Activated CD4-positive, alpha-beta T cell treated with anti-CD3 and anti-CD28 coated beads for 1 hour (primary cell): ENCODE results near the gene XRCC5.

ENCODE experiments used
- DNase-seq: peaks from one replicate; pipeline ENCODE4 v3.0.0-alpha.2; 2020

XRCC5 gene

DNA sequence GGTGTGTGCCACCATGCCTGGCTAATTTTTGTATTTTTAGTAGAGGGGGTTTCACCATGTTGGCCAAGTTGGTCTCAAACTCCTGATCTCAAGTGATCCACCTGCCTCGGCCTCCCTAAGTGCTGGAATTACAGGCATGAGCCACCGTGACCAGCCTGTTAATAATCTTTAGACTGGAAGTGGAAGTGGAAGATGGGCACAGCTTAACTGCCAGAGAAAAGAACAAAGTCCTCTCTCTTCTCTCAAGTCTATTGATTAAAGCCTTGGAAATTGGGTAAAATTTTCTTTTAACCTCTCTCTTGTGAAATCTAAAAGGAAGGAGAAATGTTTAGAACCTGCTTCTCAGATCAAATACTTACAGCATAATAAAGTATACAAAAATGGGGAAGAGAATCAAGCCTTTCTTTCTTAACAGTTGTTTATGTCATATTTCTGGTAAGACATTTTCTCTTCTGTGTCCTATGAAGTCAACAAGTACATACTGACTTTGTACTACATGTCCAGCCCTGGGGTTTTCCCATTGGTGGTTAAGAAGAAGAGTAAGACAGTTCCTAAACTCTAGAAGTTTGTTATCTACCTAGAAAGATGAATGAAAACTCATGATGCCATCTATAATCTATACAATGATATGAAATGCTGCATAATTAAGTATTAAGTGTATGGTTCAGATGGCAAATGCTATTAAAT is 22.8 kb upstream of the XRCC5 start:
- DNase-seq, result no peak

DNA sequence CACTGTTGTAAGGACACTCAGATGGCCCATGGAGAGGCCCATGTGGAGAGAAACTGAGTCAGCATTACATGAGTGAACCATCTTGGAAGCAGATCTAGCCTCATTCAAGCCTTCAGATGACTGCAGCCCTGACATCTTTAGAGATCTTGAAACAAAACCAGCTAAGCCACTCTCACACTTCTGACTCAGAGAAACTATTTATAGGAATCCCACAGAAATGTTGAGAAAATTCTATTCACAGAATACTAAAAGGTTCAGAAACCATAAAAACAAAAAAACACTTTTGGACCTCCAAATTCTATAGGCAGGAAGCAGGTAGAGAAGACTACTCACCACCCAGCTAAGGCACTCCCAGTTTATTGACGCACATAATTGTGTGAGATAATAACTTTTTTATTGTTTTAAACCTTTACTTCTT is 18.8 kb upstream of the XRCC5 start:
- DNase-seq, result no peak

DNA sequence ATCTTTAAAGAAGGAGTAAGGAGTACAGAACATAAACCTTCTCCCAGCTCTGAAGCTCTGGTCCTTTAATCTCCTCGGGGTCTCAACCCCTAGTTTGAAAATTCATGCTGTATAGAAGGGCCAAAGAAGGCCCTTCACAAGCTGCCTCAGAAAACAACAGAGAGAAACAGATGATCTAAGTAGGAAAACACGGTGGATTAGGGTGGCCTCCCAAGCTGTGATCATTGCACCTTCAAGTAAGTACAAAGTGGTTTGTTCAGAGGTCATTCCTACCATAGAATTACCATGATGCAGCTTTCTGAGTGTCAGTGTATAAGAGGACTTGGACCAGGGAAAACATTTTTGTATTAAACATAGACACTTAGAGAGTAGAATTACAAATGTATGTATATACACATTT is 16.5 kb upstream of the XRCC5 start:
- no peak for DNase-seq

DNA sequence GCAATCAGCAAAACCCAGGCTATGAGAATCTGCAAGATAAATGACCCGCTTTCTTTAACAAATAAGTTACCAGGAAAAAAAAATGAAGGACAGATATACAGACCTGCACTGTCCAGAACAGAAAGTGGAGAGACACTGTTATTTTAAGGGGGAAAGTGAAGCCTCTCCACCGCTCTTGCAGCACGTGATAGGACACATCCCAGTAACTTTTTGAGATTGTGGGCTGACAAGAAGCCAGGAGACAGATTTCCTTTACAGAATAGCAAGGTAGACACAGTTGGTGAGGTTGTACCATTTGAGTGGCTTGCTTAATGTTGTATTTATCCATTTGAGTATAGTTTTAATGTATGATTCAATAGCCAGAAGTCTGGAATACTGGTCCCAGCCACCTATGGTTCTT is 14.4 kb upstream of the XRCC5 start:
- DNase-seq, result no peak

DNA sequence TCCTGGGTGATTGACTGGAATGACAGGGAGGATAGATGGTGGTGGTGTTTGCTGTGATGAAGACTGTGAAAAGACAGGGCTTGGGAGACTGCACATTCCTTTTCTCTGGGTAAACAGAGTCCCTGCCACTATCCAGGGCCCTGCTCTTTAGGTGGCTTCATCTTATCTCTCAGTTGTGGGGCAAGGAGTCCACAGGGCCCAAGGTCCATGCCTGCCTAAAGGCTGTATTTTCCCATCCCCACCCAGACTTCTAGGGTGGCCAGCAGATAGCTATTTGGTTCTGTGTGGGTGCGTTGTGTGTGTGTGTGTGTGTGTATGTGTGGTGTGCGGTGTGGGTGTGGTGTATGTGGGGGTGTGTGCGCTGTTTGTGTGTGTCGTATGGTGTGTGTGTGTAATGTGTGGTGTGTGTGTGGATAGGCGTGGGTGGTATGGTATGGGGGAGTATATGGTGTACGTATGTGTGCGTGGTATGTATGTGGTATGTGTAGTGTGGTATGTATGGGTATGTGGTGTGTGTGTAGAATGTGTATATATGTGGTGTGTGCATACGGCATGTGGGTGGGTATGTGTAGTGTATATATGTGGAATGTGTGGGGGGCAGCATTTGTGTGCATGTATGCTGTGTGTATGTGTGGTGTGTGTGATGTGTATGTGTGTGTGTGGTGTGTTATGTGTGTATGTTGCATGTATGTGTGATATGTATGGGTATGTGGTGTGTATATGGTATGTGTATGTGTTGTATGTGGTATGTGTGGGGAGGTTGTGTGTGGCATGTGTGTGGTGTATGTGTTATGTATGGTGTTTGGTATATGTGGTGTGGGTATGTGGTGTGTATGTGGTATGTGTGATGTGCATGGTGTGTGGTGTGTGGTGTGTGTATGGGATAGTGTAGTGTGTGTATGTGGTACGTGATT is 10.5 kb upstream of the XRCC5 start:
- no peak for DNase-seq

DNA sequence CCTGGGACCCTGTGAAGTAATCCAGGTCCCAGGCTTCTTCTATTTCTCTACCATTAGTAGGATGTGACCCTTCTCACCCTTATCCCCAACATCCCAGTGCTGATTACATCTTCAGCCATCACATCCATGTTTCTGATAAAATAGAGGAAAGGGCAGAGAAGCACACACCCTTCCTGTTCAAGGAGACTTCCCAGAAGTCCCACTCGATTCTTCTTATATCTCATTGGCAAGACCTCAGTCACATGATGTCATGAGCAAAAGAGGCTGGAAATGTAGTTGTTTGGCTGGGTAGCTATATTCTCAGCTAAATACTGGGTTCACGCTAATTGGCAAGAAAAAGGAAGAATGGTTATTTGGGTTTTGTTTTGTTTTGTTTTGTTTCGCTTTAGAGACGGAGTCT is 8.0 kb upstream of the XRCC5 start:
- no peak for DNase-seq

DNA sequence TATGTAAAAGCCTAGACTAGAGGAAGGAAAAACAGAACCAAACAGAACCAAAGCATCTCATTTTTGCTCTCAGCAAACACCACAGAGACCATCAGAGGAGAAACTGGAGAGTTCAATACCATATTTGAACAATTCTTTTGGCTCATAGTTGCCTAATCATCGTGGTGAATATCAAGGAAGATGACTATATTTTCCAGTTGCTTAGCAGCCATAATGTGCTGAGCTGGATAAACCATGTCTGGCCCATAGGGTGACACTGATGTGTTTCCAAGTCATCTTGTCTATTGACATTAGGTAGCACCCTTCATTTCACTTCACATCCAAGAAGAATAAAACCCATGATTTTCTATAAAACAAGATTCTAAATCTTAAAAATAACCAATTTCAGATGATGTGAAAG is 5.9 kb upstream of the XRCC5 start:
- no peak for DNase-seq

DNA sequence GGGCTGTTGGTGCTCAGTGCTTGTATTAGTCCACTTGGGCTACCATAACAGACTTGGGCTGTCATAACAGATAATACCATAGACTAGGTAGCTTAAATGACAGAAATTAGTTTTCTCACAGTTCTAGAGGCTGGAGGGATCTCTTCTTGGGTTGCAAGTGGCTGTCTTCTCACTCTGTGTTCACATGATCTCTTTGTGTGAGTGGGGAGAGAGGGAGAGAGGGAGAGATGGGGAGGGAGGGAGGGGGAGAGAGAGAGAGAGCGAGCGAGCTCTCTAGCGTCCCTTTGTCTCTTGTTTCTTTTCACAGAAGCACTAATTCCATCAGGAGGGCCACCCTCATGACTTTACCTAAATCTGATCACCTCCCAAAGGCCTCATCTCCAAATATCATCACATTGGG is 4.5 kb upstream of the XRCC5 start:
- no peak for DNase-seq

DNA sequence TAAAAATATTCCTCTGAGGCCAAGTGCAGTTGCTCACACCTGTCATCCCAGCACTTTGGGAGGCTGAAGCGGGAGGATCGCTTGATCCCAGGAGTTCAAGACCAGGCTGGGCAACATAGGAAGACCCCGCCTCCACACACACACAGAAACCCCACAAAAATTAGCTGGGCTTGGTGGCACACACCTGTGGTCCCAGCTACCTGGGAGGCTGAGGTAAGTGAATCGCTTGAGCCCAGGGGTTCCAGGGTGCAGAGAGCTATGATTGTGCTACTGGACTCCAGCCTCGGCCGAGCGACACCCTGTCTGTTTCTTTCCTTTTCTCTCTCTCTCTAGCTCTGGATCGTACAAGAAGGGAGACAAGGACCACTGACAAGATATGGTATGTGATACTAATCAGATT is 1.8 kb upstream of the XRCC5 start:
- no peak for DNase-seq

DNA sequence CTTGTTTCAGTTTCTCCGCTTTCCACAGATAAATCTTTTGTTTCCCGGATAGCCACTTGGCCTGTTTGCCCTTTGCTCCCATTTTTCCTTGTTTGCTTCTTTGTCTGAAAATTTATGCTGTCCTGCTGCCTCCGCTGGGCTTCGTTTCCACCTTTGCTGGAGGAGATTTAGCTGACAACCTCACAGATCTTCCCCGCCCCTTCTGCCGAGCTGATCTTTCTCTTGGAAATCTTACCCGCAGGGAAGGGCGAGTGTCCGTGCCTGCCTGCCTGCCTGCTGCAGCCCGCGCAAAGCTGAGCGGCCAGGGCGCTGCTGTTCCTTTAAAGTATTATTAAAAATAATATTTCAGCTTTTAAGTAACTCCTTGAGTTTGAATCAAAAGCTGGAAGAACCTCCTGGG is 1.4 kb upstream of the XRCC5 start:
- no peak for DNase-seq

DNA sequence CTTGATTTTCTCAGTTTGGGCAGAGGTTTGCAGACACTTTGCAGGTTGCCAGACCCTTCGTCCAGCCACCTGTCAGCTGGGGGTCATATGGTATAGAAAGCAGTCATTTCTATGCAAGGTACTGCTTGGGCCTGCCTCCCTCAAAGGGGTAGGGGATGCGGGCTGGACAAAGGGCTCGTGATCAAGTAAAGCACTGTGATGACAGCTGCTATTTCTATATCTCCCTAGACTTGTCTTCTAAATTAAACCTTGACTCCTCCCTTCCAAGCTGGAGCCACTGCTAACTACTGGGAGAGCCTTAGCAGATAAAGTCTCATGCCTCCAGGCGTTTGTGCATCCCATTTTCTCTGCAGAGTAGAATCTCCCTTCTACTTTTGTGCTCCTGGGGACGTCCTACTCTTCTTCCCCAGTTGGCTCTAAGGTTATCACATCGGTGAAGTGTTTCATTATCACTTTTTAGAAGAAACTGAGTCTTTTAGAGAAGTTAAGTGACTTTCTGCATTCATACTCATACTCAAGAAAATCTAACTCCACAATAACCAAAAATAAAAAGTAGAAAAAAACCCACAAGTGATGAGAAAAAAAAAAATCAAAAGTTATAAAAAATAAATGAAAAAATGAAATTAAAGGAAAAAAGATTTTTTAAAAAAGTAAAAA is 710 bp upstream of the XRCC5 start:
- DNase-seq, result no peak

DNA sequence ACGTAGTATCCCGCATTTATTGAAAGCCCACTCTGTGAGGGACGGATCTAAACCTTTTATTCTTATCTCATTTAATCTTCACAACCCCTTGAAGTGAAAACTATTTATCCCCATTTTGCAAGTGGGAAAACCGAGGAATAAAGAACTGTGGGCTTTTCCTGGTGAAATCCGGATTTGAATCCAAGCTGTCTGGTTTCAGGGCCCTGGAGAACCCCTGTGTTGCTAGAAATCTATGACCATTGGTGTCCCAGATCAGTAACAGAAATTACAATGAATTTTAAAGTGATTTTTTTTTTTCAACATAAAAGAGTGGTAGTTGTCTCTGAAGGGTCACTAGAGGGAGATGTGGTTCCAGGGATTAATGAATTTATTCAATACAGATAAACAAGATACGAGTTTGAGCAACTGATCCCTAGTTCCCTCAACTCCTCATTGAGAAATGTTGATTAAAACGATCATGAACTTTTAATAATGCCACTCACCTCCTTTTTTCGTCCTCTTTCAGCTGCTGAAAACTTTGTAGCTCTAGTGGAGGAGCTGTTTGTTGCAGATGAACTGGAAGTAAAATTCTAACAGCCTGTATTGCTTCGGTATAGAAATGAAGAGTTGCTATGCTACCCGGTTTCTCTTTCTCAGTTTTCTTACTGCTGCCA is 940 bp downstream of the XRCC5 start:
- DNase-seq, result no peak

DNA sequence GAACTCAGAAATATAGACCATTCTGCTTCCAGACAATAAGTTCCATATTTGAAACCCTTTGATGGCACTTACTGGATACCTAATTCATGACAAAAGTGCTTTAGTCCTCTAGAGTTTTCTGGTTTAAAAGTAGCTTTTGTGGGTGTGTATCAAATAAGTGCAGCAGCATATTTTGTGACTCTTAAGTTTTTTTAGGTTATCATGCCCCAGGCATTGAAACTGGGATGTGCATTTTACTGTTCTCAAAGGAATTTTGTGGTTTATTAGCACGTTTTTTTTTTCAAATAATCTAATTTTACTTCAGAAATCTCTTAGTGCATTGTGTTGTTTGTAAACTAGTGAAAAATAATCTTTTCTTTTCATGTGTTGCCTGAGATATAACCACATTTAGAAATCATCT is 1.5 kb downstream of the XRCC5 start:
- no peak for DNase-seq

DNA sequence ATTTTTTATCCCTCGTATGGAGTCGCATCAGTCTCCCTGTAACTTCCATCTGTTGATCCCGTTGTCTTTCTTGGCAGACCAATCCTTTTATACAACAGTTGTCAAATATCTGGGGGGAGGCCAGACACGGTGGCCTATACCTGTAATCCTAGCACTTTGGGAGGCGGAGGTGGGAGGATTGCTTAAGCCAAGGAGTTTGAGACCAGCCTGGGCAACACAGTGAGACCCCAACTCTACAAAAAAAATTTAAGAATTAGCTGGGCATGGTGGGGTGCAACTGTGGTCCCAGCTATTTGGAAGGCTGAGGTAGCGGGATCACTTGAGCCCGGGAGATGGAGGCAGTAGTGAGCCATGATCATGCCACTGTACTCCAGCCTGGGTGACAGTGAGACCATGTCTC is 2.0 kb downstream of the XRCC5 start:
- no peak for DNase-seq

DNA sequence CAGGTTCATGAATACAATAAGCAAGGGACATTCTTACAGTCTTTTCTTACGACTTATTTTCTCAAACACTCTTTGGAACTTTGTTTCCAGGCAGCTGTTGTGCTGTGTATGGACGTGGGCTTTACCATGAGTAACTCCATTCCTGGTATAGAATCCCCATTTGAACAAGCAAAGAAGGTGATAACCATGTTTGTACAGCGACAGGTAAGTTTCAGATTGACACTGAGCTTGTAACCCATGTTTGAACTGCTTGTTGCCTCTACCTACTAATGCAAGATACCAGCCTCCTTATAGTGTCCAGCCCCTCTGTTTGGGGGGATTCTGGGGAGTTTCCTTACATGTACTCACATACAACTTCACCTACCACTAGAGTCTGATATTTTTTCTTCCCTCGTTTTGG is 3.8 kb downstream of the XRCC5 start:
- DNase-seq, result no peak

DNA sequence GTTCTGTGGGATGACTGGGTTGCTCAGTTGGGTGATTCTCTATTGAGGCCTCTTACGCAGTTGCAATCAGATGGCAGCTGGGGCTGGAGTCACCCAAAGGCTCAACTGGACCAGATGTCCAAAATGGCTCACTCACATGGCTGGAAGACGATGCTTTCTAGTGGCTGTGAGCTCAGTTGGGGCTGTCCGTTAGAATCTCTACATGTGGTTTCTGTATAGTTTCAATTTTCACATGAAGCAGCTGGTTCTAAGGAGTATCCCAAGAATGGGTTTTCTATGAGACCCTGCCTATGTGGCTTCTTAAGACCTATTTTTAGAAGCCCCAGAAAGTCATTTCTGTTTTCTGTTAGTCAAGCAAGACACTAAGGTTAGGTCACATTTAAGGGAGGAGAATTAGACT is 4.4 kb downstream of the XRCC5 start:
- no peak for DNase-seq

DNA sequence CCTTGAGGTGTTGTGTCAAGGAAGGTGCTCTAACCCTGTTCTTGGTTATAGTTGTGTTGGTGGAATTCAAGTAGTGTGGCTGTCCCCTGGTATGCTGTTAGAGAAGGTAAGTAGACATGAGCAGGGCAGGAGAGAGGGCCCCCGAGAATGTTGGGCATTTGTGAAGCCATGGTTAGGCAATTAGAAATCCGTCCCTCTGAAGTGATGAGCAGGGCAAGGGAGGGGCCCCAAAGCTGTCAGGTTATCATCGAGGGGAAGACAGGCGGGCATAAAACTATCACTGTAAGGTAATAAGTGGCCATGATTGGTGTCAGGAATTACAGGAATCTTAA is 5.2 kb downstream of the XRCC5 start:
- DNase-seq, result no peak

DNA sequence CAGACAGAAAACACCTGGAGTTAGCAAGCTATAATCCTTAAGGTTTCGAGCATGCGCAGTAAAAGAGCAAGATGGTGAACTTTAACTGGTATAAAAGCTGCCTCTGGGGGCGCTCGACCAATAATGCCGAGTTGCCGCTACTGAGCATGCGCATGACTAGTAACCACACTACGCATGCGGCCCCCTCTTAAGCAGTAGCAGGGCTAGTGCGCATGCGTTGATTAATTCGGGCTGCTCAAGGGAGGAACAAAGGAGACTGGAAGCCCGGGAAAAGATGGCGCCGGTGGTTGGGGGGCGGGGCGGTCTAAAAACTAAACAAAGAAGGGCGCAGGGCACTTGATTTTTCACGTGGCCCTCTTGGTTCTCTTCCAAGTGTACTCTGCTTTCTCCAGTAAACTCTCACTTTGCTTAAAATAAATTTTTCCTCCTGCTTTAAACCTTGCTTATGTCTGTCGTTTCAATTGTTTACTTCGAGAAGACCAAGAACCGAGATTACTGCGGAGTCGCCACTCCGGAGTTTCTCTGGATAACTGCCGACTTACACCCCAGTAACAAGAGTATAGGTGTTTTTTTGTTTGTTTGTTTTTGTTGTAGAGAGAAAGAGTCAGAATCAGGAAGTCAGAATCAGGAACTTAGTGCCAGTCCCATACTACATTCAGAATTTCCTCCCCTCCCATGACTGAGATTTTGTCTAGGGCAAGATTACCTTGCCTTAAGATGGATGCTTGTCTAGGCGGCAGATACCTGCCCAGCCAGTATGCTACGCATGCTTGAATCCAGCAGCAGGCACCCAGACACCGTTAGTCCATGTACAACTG is 5.8 kb downstream of the XRCC5 start:
- peak; percentile 95 for DNase-seq

DNA sequence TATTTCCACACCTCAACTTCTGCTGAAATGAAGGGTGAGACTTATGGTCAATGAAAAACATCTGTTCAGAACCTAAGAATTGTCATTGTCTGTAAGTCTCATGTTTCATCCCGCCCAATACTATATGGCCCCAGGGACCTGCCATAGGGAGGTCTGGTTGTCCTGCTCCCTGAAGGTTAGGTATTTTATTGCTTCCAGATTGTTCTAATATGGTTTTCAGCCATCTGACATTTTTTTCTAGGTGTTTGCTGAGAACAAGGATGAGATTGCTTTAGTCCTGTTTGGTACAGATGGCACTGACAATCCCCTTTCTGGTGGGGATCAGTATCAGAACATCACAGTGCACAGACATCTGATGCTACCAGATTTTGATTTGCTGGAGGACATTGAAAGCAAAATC is 7.3 kb downstream of the XRCC5 start:
- no peak for DNase-seq

DNA sequence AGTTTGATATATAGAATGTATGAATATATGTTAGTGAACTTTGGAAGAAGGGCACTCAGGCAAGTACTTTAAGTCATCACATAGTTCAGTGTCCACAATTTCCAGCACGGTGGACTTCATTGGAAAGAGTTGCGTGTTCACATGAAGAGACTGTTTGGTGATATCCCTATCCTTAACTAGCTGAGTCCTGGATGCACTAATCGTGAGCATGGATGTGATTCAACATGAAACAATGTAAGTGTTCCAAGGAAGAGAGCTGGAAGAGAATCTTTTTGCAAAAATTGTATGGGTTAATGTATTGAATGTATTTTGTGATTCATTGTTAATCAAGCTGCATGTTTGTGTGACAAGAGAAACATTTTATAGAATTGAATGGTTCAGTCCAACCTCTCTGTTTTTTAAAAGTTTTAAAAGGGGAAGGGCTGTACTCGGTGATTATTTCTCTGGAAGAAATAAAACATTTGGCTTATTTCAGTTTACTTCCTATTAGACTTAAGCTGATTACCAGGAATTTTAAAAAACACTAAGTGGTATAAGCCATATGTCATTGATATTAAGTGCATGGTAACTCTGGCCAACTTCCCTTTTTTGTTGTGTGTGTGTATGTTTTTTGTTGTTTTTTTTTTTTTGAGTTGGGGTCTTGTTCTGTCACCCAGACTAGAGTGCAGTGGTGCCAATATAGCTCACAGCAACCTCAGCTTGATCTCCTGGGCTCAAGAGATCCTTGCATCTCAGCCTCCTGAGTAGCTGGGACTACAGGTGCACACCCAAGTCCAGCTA is 8.6 kb downstream of the XRCC5 start:
- DNase-seq, result no peak

DNA sequence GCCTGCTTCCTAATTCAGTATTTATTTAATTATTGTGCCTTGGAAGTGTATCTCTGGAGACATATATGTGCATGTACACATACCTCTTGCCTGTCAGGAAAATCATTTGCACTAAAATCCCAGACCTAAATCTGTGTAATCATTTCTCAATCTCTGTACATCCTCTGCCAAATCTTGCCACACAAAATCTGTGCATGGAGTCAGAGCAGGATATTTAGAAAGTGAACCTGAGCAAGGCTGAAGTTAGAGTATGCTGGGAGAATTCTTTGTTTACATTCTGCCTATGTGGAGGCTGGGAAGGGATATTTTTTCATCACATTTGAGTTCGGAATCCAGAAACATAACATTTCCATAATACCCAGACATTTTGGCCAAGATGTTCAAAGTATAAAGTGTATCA is 9.3 kb downstream of the XRCC5 start:
- no peak for DNase-seq

DNA sequence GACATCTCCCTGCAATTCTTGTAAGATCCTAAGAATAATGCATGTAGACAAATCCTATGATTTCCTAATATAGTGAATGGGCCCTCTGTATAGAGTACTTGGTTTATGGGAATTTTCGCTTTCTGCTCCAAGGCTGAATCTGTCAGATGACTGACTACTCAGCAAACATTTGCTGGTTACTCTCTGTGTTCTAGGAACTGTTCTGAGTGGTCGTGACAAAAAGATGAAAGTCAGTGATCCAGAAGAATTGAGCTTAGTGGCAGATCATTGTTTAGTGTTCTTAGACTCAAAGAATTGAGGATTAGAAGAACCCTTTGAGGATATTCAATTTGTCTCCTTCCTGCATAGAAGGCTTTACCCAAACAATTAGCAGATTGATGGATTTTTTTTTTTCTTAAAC is 10.0 kb downstream of the XRCC5 start:
- DNase-seq, result no peak
